ENCODE measurements around the gene SNX20. TPM values are rescaled to one million over a fixed set of nuclear protein-coding genes. Genes with fewer than 3 reads are reported as not detected.

SNX20 gene
- total RNA-seq, 1 donor from 2014 or later, result 34.9 TPM

- no peak for DNase-seq
- Mint-ChIP-seq H3K27me3 (no peaks in the 10 kb centered on the region), H3K4me1 (peaks cover 3% of the 10 kb centered on the region), H3K4me3 (no peak overlapping the region), H3K9me3 (no peaks in the 10 kb centered on the region), H3K27ac (no peak overlapping the region), H3K36me3 (ENCODE audit: low read depth) (no peaks in the 10 kb centered on the region)
- intact Hi-C loops (cut with micrococcal nuclease), result no loop called here
These were observed 44.2 kb downstream of the SNX20 start for GRCh38 chr16:50636753-50637374.

DNA sequence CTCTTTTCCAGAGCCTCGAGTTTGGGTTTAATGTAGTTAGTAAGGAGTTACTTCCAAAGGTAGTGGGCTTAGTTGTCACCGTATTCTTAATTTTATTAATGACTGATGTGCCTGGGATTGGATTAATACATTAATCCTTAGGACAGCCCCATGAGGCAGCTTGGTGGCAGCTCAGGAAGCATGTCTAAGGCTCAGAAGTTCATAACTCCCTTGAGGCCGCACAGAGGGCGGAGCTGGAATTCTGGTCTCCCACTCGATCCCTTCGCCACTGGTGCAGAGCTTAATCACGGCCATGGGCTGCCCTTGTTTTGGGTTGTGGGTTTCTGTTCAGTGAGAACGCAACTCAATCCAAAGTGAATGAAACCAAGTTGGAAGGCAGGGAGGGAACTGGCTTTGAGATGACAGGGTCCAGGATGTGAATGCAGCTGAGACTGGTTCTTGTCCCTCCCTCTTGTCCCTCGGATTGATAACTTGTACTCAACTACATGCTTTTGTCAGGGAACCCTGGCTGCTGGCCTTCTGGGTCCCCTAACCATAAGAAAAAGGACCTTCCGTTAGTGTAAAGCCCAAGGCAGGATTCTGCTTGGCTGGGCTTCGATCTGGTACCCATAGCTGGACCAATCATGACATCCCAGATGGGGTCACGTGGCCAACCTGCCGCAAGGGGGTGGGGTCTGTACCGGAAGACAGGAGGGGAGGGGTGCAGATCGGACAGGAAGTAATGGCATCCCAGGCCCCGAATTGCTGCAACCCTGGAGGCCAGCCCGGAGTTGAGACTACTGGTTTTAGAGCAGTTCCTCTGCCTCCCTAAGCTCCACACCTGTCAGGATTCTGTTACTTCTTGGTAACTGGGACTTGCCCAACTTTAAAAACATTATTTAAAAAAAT lies 45.4 kb downstream of the SNX20 start:
- intact Hi-C loops (cut with micrococcal nuclease), result no loop called here
- Mint-ChIP-seq H3K9me3 (no peaks in the 10 kb centered on the region), H3K4me3 (no peak overlapping the region), H3K36me3 (ENCODE audit: low read depth) (no peaks in the 10 kb centered on the region), H3K27ac (no peak overlapping the region), H3K4me1 (peaks cover 3% of the 10 kb centered on the region), H3K27me3 (no peaks in the 10 kb centered on the region)
- peak; percentile 66 for DNase-seq

DNA sequence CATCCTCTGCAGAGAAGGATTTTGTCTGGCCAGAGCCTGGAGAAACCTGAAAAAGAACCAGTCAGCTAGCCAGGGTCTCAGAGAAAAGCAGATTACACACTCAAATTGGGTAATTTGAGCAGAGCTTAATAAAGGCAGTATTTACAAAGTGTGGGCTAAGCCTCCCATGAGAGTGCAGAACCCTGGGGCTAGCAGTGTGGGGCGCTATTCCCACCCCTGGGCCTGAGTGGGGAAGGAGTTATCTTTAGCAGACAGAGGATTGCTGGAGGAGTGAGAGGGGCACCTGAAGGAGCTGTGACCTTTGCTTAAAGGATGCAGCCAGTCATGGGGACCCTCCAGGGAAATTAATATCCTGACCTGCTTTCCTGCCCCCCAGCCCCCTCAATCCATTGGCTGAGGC lies 46.2 kb downstream of the SNX20 start:
- H3K4me3 Mint-ChIP-seq, result no peak overlapping the region
- no peaks in the 10 kb centered on the region for H3K36me3 Mint-ChIP-seq (ENCODE audit: low read depth)
- intact Hi-C loops (cut with micrococcal nuclease), result no loop called here
- no peaks in the 10 kb centered on the region for H3K27me3 Mint-ChIP-seq
- no peak overlapping the region for H3K27ac Mint-ChIP-seq
- no peaks in the 10 kb centered on the region for H3K9me3 Mint-ChIP-seq
- peaks cover 3% of the 10 kb centered on the region for H3K4me1 Mint-ChIP-seq
- no peak for DNase-seq

DNA sequence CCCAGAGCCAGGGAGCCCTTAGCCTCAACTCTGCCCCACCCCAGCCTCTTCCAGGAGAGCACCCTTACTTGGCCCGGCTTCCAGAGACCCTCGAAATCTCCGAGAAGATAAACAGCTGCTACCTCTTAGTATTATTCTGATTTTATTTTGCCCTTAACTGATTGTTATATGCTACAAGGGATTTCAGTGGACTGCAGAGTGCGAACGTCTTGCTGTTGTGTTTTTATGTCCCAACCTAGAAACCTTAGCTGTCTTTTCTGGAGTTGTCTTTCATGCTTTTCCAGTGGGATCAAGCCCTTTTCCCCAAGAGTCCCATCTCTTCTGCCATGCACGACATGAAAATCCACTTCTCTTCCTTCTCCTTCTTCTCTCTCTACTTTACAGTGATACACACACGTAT lies 47.0 kb downstream of the SNX20 start:
- peaks cover 2% of the 10 kb centered on the region for H3K4me1 Mint-ChIP-seq
- DNase-seq, result no peak
- no peak overlapping the region for H3K4me3 Mint-ChIP-seq
- no peak overlapping the region for H3K27ac Mint-ChIP-seq
- no peaks in the 10 kb centered on the region for H3K27me3 Mint-ChIP-seq
- no peaks in the 10 kb centered on the region for H3K36me3 Mint-ChIP-seq (ENCODE audit: low read depth)
- H3K9me3 Mint-ChIP-seq, result no peaks in the 10 kb centered on the region
- intact Hi-C loops (cut with micrococcal nuclease), result no loop called here

- Mint-ChIP-seq H3K9me3 (no peaks in the 10 kb centered on the region), H3K4me3 (no peak overlapping the region), H3K4me1 (peaks cover 2% of the 10 kb centered on the region), H3K36me3 (ENCODE audit: low read depth) (no peaks in the 10 kb centered on the region), H3K27me3 (no peaks in the 10 kb centered on the region), H3K27ac (no peak overlapping the region)
- no peak for DNase-seq
- intact Hi-C loops (cut with micrococcal nuclease), result no loop called here
These were observed 47.9 kb downstream of the SNX20 start for GRCh38 chr16:50632927-50633800.

DNA sequence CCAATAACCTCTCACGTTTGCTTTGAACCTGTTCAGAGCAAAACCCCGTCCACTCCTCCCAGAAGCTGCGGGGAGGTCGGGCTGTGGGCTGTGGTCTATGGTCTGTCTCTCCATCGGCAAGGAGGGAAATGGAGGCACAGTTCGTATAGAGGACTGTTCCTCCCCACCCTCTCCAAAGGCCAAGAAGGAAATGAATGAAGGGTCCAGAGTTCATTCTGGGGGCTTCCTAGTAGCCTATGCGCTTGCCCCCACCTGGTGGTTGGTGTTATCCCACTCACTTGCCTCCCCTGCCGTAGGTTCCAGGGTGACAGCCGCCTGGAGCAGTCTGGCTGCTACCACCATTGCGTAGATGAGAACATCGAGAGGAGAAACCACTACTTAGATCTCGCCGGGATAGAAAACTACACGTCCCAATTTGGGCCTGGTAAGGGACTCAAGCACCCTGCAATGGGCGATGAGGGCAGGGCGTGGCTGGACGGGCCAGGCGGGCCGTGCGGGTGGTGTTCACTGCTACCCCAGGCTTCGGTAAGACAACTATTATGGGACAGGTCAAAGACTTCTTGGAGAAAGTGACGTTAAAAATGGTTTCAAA lies 49.0 kb downstream of the SNX20 start:
- DNase-seq, result no peak
- no peak overlapping the region for H3K4me3 Mint-ChIP-seq
- no peaks in the 10 kb centered on the region for H3K9me3 Mint-ChIP-seq
- H3K4me1 Mint-ChIP-seq, result peaks cover 12% of the 10 kb centered on the region
- no peaks in the 10 kb centered on the region for H3K27me3 Mint-ChIP-seq
- intact Hi-C loops (cut with micrococcal nuclease), result no loop called here
- no peaks in the 10 kb centered on the region for H3K36me3 Mint-ChIP-seq (ENCODE audit: low read depth)
- H3K27ac Mint-ChIP-seq, result no peak overlapping the region

DNA sequence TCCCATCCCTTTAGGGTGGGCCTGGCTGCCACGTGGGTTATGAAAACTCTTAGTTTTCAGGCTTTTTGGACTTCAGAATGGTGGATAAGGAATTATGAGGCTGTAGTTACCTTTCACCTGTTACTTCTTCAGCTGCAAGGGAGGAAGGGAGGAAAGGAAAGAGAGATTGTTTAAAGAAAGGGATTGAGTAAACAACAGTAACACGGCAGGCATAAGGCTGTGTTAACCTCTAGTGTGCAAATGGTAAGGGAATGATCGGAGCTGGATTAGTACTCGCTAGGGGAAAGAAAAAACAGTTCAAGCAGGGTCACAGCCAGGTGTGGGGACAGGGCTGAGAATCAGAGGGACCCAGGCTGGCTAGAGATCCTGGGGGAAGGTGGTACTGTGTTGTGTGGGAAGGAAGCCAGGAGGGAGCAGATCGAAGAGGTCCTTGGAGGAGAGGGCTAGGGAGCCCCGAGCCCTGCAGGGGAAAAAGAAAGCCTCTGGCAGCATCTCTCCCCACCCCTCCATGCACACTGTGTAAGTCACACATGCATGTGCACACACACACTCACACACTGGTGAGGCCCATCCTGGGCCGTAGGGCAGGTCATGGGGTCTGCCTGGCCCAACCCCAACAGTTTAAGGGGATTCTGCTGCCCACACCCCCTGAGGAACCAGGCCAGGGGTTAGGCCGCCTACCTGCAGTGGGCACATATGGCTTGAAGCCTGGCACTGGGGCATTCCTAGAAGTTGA lies 49.7 kb downstream of the SNX20 start:
- intact Hi-C loops (cut with micrococcal nuclease), result no loop called here
- Mint-ChIP-seq H3K4me1 (peaks cover 18% of the 10 kb centered on the region), H3K9me3 (no peaks in the 10 kb centered on the region), H3K27ac (no peak overlapping the region), H3K4me3 (no peak overlapping the region), H3K27me3 (no peaks in the 10 kb centered on the region), H3K36me3 (ENCODE audit: low read depth) (no peaks in the 10 kb centered on the region)
- no peak for DNase-seq

GRCh38 chr16:50630394-50631020 lies 50.6 kb downstream of the SNX20 start:
- Mint-ChIP-seq H3K27ac (no peak overlapping the region), H3K36me3 (ENCODE audit: low read depth) (no peaks in the 10 kb centered on the region), H3K4me3 (no peak overlapping the region), H3K27me3 (no peaks in the 10 kb centered on the region), H3K9me3 (no peaks in the 10 kb centered on the region), H3K4me1 (peaks cover 20% of the 10 kb centered on the region)
- intact Hi-C loops (cut with micrococcal nuclease), result no loop called here
- DNase-seq, result no peak

GRCh38 chr16:50629334-50629733 lies 51.8 kb downstream of the SNX20 start:
- intact Hi-C loops (cut with micrococcal nuclease), result no loop called here
- no peak for DNase-seq
- Mint-ChIP-seq H3K27me3 (no peaks in the 10 kb centered on the region), H3K9me3 (no peaks in the 10 kb centered on the region), H3K36me3 (ENCODE audit: low read depth) (no peaks in the 10 kb centered on the region), H3K27ac (no peak overlapping the region), H3K4me3 (no peak overlapping the region), H3K4me1 (peaks cover 20% of the 10 kb centered on the region)

DNA sequence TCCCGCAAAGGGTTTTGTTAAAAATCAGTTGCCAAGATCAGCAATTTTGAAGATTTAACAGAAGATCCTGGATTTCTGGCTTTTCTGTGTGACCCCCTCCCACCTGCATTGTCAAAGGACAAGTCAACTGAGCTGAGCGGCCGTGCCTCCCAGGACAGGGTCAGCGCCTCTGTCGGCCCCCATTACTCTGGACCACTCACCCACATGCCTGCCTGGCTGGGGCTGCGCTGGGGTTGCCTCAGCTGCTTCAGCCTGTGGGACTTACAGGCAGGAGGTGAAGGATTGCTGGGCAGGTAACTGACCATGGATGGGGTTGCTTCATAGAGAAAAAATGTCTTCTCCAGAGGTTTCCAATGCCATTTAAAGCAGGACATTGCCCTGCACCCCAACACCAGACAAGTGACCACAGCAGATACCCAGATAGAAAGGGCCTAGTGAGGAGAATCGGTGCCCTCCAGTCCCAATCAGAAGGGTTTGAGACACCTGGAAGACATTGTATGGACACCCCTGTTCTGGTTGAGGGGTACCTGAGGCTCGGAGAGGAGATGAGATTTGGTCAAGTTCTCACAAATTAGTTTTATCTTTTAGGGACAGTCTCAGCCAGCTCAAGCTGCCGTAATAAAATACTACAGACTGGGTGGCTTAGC lies 52.8 kb downstream of the SNX20 start:
- Mint-ChIP-seq H3K4me3 (no peak overlapping the region), H3K36me3 (ENCODE audit: low read depth) (no peaks in the 10 kb centered on the region), H3K4me1 (peaks cover 20% of the 10 kb centered on the region), H3K27ac (no peak overlapping the region), H3K9me3 (no peaks in the 10 kb centered on the region), H3K27me3 (no peaks in the 10 kb centered on the region)
- DNase-seq, result no peak
- intact Hi-C loops (cut with micrococcal nuclease), result no loop called here

DNA sequence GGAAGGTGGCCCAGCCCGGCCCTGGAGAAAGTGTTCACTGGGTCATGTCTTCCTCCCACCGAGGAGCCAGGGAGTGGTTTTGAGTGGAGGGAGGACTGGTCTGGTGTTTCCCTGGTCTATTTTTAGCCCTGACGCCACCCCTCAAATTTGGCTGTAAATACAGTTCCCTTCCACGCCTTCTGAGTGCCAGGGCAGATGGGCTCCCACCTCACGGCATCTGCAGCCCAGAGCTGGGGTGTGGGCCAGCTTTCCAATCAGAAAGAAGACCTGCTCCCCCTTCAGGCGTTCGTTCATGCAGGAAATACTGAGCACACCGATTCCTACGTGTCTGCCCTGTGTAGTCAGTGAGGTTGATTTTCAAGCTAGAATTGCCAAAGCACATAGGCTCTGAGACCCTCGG lies 53.7 kb downstream of the SNX20 start:
- Mint-ChIP-seq H3K4me1 (peaks cover 20% of the 10 kb centered on the region), H3K9me3 (no peaks in the 10 kb centered on the region), H3K4me3 (peak overlapping the region; percentile 66), H3K36me3 (ENCODE audit: low read depth) (no peaks in the 10 kb centered on the region), H3K27ac (peak overlapping the region; percentile 64), H3K27me3 (no peaks in the 10 kb centered on the region)
- peak; percentile 79 for DNase-seq
- intact Hi-C loops (cut with micrococcal nuclease), result no loop called here

GRCh38 chr16:50626868-50627267 lies 54.2 kb downstream of the SNX20 start:
- H3K4me1 Mint-ChIP-seq, result peaks cover 20% of the 10 kb centered on the region
- H3K27me3 Mint-ChIP-seq, result no peaks in the 10 kb centered on the region
- DNase-seq, result peak; percentile 64
- H3K27ac Mint-ChIP-seq, result peak overlapping the region; percentile 64
- no peaks in the 10 kb centered on the region for H3K9me3 Mint-ChIP-seq
- intact Hi-C loops (cut with micrococcal nuclease), result no loop called here
- no peaks in the 10 kb centered on the region for H3K36me3 Mint-ChIP-seq (ENCODE audit: low read depth)
- H3K4me3 Mint-ChIP-seq, result peak overlapping the region; percentile 66

Measured in activated CD4-positive, alpha-beta T cell treated with anti-CD3 and anti-CD28 coated beads, Interleukin-2, amount 10 ng/mL, durations not matched to agents 24 days and 14 days (primary cell).